ENCODE measurements around the gene ABCA10.
"Not testable (repeated sequence)": the region's sequence is repeated elsewhere in the genome, so short reads cannot be mapped to it uniquely, and the experiment has no call there.

Gene ABCA10

GRCh38 chr17:69228576-69228975, at the start of gene ABCA10:
Gene ABCA10, minus strand, starts transcription at chr17:69228824. Its CDS starts 3,466 bp downstream, at chr17:69225358.
- no peak within 1 kb of the TSS for H3K4me3 ChIP-seq (ENCODE audit: control insufficient read depth, low read depth, low read length)
- DNase-seq (ENCODE audit: low read depth) = peak; percentile 14
- TF ChIP-seq CTCF (conservative IDR thresholded peaks at IDR 0.05; ENCODE audit: control insufficient read depth, insufficient read depth, low read depth, low read length) = no peak

GRCh38 chr17:69276279-69276678, 47.7 kb upstream of the ABCA10 start:
- DNase-seq (ENCODE audit: low read depth); H3K4me3 ChIP-seq (ENCODE audit: control insufficient read depth, low read depth, low read length): not testable (repeated sequence)

GRCh38 chr17:69275751-69276150, 47.1 kb upstream of the ABCA10 start:
- TF ChIP-seq CTCF (conservative IDR thresholded peaks at IDR 0.05; ENCODE audit: control insufficient read depth, insufficient read depth, low read depth, low read length) = no peak
- no peak overlapping the region for H3K4me3 ChIP-seq (ENCODE audit: control insufficient read depth, low read depth, low read length)
- no peak for DNase-seq (ENCODE audit: low read depth)

DNA sequence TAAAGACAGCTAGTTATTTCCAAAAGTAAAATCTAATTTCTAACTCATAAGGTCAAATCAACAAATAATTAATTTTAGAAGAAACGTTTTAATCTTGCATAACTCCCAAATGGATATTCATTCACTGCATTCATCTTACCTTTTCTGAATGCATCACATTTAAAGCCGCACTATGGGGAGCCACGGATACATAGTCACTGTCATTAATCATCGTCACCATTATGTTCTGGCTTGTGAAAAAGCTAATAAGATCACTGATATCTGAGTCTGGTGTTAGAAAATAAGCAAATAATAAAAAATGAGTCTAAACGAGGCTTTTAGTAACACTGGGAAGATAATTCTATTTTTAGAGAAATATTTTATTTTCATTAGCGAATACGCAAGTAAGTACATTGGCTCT, 42.4 kb upstream of the ABCA10 start:
- H3K4me3 ChIP-seq (ENCODE audit: control insufficient read depth, low read depth, low read length) = no peak overlapping the region
- no peak for TF ChIP-seq CTCF (conservative IDR thresholded peaks at IDR 0.05; ENCODE audit: control insufficient read depth, insufficient read depth, low read depth, low read length)
- no peak for DNase-seq (ENCODE audit: low read depth)

GRCh38 chr17:69269131-69269998, 40.7 kb upstream of the ABCA10 start:
- H3K4me3 ChIP-seq (ENCODE audit: control insufficient read depth, low read depth, low read length) = no peak overlapping the region
- TF ChIP-seq CTCF (conservative IDR thresholded peaks at IDR 0.05; ENCODE audit: control insufficient read depth, insufficient read depth, low read depth, low read length) = no peak
- peak; percentile 62 for DNase-seq (ENCODE audit: low read depth)

GRCh38 chr17:69268543-69269014, 40.0 kb upstream of the ABCA10 start:
- no peak overlapping the region for H3K4me3 ChIP-seq (ENCODE audit: control insufficient read depth, low read depth, low read length)
- DNase-seq (ENCODE audit: low read depth) = no peak
- TF ChIP-seq CTCF (conservative IDR thresholded peaks at IDR 0.05; ENCODE audit: control insufficient read depth, insufficient read depth, low read depth, low read length) = no peak

DNA sequence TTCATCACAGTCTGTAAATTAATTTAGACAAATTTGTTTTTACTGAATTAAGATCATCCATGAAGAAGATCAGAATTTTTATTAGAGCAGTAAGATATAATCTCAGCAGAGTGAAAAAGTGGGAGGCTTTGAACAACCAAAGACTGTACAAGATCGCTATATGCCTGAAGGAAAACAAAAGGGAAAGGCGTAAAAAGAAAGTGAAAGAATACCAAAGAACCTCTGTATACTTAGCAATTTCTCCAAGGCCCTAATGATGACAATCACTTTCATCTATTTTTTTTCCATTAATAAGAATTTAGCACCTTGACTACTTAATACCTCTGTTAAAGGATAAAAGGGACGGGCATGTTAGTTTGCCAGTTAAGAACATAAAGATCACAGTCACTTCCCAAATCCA, 38.6 kb upstream of the ABCA10 start:
- no peak for DNase-seq (ENCODE audit: low read depth)
- no peak overlapping the region for H3K4me3 ChIP-seq (ENCODE audit: control insufficient read depth, low read depth, low read length)
- TF ChIP-seq CTCF (conservative IDR thresholded peaks at IDR 0.05; ENCODE audit: control insufficient read depth, insufficient read depth, low read depth, low read length) = no peak
